Measurements from ENCODE around the gene MED16.

GRCh38 chr19:882871-883497 is 10.0 kb downstream of the MED16 start:
- no peak for TF ChIP-seq CTCF (IDR thresholded peaks at IDR 0.05)
- no peak for TF ChIP-seq POLR2A (IDR thresholded peaks at IDR 0.05)
